GM12878 (cell line): ENCODE data around the gene VTI1A. TPM values are rescaled to one million over a fixed set of nuclear protein-coding genes. Genes with fewer than 3 reads are reported as not detected.

Experiments
- ATAC-seq: fragments of 200-7000 bp; cut with Tn5 transposase; 3 replicates; pipeline ENCODE4 v1.9.1; 2020; ENCODE audit warnings: mild to moderate bottlenecking, moderate library complexity
- BruUV-seq: library from RNA; stranded (reverse); fragments of 400-500 nt; replicated peaks from 2 replicates; lab custom pipeline; 2021; lab: Mats Ljungman, UMichigan
- CTCF ChIA-PET: fragments of 300-600 bp; sonication (Branson Sonifier 250); formaldehyde crosslinking; extraction: SDS; loops from one replicate; lab custom pipeline; 2021; ENCODE audit warnings: inconsistent platforms; lab: Yijun Ruan, JAX
- POLR2A ChIA-PET: fragments of 350-600 bp; formaldehyde crosslinking; extraction: SDS; loops from one replicate; lab custom pipeline; 2021; ENCODE audit warnings: inconsistent platforms; lab: Charles Lee
- RAD21 ChIA-PET: fragments of 300-600 bp; sonication (Branson Sonifier 250); formaldehyde crosslinking; loops from one replicate; lab custom pipeline; 2023; ENCODE audit warnings: antibody characterized with exemption; ENCODE audit not compliant: unreplicated experiment; lab: Charles Lee
- SMC1A ChIA-PET: fragments of 300-600 bp; sonication (Branson Sonifier 250); formaldehyde crosslinking; loops from one replicate; lab custom pipeline; 2023; ENCODE audit not compliant: unreplicated experiment, uncharacterized antibody; lab: Charles Lee
- DNase-seq: peaks from one replicate; pipeline ENCODE4 v3.0.0-alpha.2; 2011; ENCODE audit warnings: low read depth, low spot score
- FAIRE-seq: peaks from 3 replicates; lab custom pipeline; 2011; peaks lifted over from hg19 to GRCh38; lab: Jason Lieb, UNC
- H2AFZ ChIP-seq: 2 replicates; pipeline ENCODE4 v1.6.0; 2011; ENCODE audit warnings: low read depth, low read length, control low read depth; ENCODE audit not compliant: control insufficient read depth
- H3K27ac ChIP-seq: 2 replicates; pipeline ENCODE4 v1.5.1; 2011; ENCODE audit warnings: control low read depth; ENCODE audit not compliant: control insufficient read depth, insufficient read depth
- H3K27me3 ChIP-seq, 2 experiments: replicated peaks in 1 of 2; 2 replicates each; pipeline versions ENCODE4 v1.6.0 to v1.6.1; 2011; ENCODE audit warnings: low read length in 1 of 2; ENCODE audit not compliant: control insufficient read depth in 2 of 2, insufficient read depth in 2 of 2
- H3K36me3 ChIP-seq, 2 experiments: 2 replicates each; pipeline ENCODE4 v1.5.1; 2011; ENCODE audit warnings: low read length in 1 of 2; ENCODE audit not compliant: control insufficient read depth in 2 of 2, insufficient read depth in 2 of 2
- H3K4me1 ChIP-seq: 2 replicates; pipeline ENCODE4 v1.6.1; 2011; ENCODE audit warnings: mild to moderate bottlenecking, low read length, moderate library complexity, mixed read lengths; ENCODE audit not compliant: control insufficient read depth, insufficient read depth
- H3K4me2 ChIP-seq: 2 replicates; pipeline ENCODE4 v1.6.0; 2011; ENCODE audit warnings: control low read depth; ENCODE audit not compliant: control insufficient read depth, insufficient read depth
- H3K4me3 ChIP-seq: fragments of 200-600 bp; sonication (generic); 2 replicates; pipeline ENCODE4 v1.5.1; 2016
- H3K79me2 ChIP-seq: 2 replicates; pipeline ENCODE4 v1.6.0; 2011; ENCODE audit warnings: low read length; ENCODE audit not compliant: control insufficient read depth, insufficient read depth
- H3K9ac ChIP-seq: 2 replicates; pipeline ENCODE4 v1.8.0; 2011; ENCODE audit warnings: low read length, control low read depth, mixed read lengths; ENCODE audit not compliant: control insufficient read depth, insufficient read depth
- H3K9me3 ChIP-seq: replicated peaks from 3 replicates; pipeline ENCODE4 v1.5.1; 2011; ENCODE audit warnings: mild to moderate bottlenecking, low read length; ENCODE audit not compliant: control insufficient read depth, insufficient read depth
- H4K20me1 ChIP-seq: 2 replicates; pipeline ENCODE4 v1.6.0; 2011; ENCODE audit not compliant: control insufficient read depth, insufficient read depth
- BCLAF1 ChIP-seq: fragments of 450-650 bp; IDR thresholded peaks from 2 replicates; pipeline ENCODE4 v1.6.1; 2017; ENCODE audit warnings: antibody characterized with exemption, mild to moderate bottlenecking, moderate library complexity
- CREM ChIP-seq: IDR thresholded peaks from 2 replicates; pipeline ENCODE4 v1.6.1; 2014; ENCODE audit warnings: antibody characterized with exemption, low read depth
- GATAD2B ChIP-seq: fragments of 450-650 bp; conservative IDR thresholded peaks from 2 replicates; pipeline ENCODE4 v1.6.1; 2017; ENCODE audit warnings: low read depth, mild to moderate bottlenecking, moderate library complexity
- IRF4 ChIP-seq: IDR thresholded peaks from 2 replicates; pipeline ENCODE4 v1.6.1; 2011; ENCODE audit warnings: low read depth, low read length
- MLLT1 ChIP-seq: fragments of 450-650 bp; IDR thresholded peaks from 2 replicates; pipeline ENCODE4 v1.6.1; 2016; ENCODE audit warnings: mild to moderate bottlenecking
- NRF1 ChIP-seq: conservative IDR thresholded peaks from 2 replicates; pipeline ENCODE4 v1.6.1; 2011; ENCODE audit warnings: mild to moderate bottlenecking, low read depth, low read length, improper control_type of control experiment
- RELB ChIP-seq: fragments of 450-650 bp; IDR thresholded peaks from 2 replicates; pipeline ENCODE4 v1.6.1; 2017; ENCODE audit warnings: low read depth, mild to moderate bottlenecking, moderate library complexity
- SREBF1 ChIP-seq: IDR thresholded peaks from 2 replicates; pipeline ENCODE4 v1.6.1; 2012; ENCODE audit warnings: mild to moderate bottlenecking, low read length
- ZSCAN29 ChIP-seq: fragments of 450-650 bp; IDR thresholded peaks from 2 replicates; pipeline ENCODE4 v1.6.1; 2017; ENCODE audit warnings: mild to moderate bottlenecking, moderate library complexity
- in situ Hi-C: fragments of 300-500 bp; cut with MboI; formaldehyde crosslinking; loops from 9 replicates; pipeline ENCODE4 v1.14.3; 2018; ENCODE audit warnings: mixed read lengths
- intact Hi-C: fragments of 100-400 bp; cut with micrococcal nuclease; formaldehyde crosslinking; loops from one replicate; pipeline ENCODE4 v1.14.2; 2022; ENCODE audit not compliant: unreplicated experiment
- polyA plus RNA-seq, 11 experiments: library from polyadenylated mRNA; depleted of rRNA in 4 of 11; unstranded in 6 of 11; stranded (reverse) in 5 of 11; fragments of >200 nt; fragmentation: Nextera tagmentation in 4 of 11; fragmentation: Illumina TruSeq in 1 of 11; extraction: Ambion mirVana in 4 of 11; extraction: Trizol in 1 of 11; gene quantifications; 1 replicate in 1 of 11; 2 replicates in 10 of 11; pipeline versions ENCODE4 v1.2.1 to v1.2.3, GENCODE V29; 2011 to 2016; ENCODE audit warnings: inconsistent platforms in 2 of 11, missing spikeins in 2 of 11, low read depth in 1 of 11
- total RNA-seq, 4 experiments: library from RNA; depleted of rRNA in 3 of 4; stranded (reverse); fragments of >200 nt in 3 of 4; fragmentation: Illumina TruSeq in 1 of 4; extraction: Trizol in 1 of 4; gene quantifications; 2 replicates each; pipeline versions ENCODE4 v1.2.1 to v1.2.3, GENCODE V29; 2013 to 2021

VTI1A gene
- total and polyA plus RNA-seq, 10 of the 15 experiments (the other 5 are each of a cell fraction or from before 2014, with no cell fraction given): 12.4 to 43.2 (median 27.5) TPM

- TF ChIP-seq BCLAF1 (no peak), IRF4 (no peak), RELB (no peak), NRF1 (no peak), GATAD2B (no peak)
Observed at GRCh38 chr10:112775892-112776674, 329.1 kb downstream of the VTI1A start (continued).

GRCh38 chr10:112778579-112778978, 331.6 kb downstream of the VTI1A start:
- no peak overlapping the region for H3K9ac ChIP-seq
- no peaks in the 10 kb centered on the region for H3K9me3 ChIP-seq
- DNase-seq (no peak), FAIRE-seq (no peak), ATAC-seq (no peak)
- H3K36me3 ChIP-seq: no peaks in the 10 kb centered on the region
- BruUV-seq: no TSS peak
- no peak overlapping the region for H3K27ac ChIP-seq
- ChIA-PET CTCF (no interaction called here), SMC1A (interaction anchor here (1.2 to 1.3 kb wide), 2 partner anchors 11 to 13 kb away, joined by 3 to 4 read pairs; no protein-coding TSS in a partner anchor), POLR2A (no interaction called here), RAD21 (no interaction called here)
- in situ Hi-C loops: no loop called here
- H3K4me3 ChIP-seq: no peak overlapping the region
- H3K79me2 ChIP-seq: no peaks in the 10 kb centered on the region
- no peaks in the 10 kb centered on the region for H3K4me1 ChIP-seq
- no peak overlapping the region for H3K4me2 ChIP-seq
- intact Hi-C loops: no loop called here
- no peaks in the 10 kb centered on the region for H4K20me1 ChIP-seq
- TF ChIP-seq MLLT1: no peak
- no peak for TF ChIP-seq ZSCAN29
- no peak for TF ChIP-seq SREBF1
- no peak for TF ChIP-seq CREM
- H3K27me3 ChIP-seq: no peaks in the 10 kb centered on the region
- no peak overlapping the region for H2AFZ ChIP-seq
